Measurements from ENCODE around the gene MAK.

DNA sequence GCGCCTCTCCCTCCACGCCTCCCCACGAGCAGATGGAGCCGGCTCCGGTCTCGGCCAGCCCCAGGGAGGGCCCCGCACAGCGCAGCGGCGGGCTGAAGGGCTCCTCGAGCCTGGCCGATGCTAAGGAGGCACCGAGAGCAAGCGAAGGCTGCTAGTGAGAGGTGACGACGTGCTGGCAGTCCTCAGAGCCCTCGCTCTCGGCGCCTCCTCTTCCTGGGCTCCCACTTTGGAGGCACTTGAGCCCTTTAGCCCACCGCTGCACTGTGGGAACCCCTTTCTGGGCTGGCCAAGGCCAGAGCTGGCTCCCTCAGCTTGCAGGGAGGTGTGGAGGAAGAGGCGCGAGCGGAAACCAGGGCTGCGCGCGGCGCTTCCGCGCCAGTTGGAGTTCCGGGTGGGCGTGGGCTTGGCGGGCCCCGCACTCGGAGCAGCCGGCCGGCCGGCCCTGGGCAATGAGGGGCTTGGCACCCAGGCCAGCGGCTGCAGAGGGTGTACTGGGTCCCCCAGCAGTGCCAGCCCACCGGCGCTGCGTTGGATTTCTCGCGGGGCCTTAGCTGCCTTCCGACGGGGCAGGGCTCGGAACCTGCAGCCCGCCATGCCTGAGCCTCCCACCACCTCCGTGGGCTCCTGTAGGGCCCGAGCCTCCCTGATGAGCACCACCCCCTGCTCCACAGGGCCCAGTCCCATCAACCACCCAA is 117.9 kb downstream of the MAK start:
- TF ChIP-seq POLR2A (IDR thresholded peaks at IDR 0.05) (peak in 1 of 3 donors; percentile 49), CTCF (IDR thresholded peaks at IDR 0.05 in 8 of 11, conservative IDR thresholded peaks at IDR 0.05 in 3 of 11) (no peak), POLR2AphosphoS5 (IDR thresholded peaks at IDR 0.05) (peak; percentile 75 to 91 (median 90))
